HG02759 (cell line): ENCODE measurements around the gene NRCAM.

Source experiments
- ATAC-seq: cut with Tn5 transposase; IDR thresholded peaks from one replicate; pipeline ENCODE4 v1.9.1; 2021; ENCODE audit warnings: mild to moderate bottlenecking, moderate library complexity; ENCODE audit not compliant: unreplicated experiment

The NRCAM gene

GRCh38 chr7:108137040-108137439 lies 319.2 kb downstream of the NRCAM start:
- no peak for ATAC-seq

GRCh38 chr7:108136191-108136688 lies 320.0 kb downstream of the NRCAM start:
- ATAC-seq = peak; percentile 27

DNA sequence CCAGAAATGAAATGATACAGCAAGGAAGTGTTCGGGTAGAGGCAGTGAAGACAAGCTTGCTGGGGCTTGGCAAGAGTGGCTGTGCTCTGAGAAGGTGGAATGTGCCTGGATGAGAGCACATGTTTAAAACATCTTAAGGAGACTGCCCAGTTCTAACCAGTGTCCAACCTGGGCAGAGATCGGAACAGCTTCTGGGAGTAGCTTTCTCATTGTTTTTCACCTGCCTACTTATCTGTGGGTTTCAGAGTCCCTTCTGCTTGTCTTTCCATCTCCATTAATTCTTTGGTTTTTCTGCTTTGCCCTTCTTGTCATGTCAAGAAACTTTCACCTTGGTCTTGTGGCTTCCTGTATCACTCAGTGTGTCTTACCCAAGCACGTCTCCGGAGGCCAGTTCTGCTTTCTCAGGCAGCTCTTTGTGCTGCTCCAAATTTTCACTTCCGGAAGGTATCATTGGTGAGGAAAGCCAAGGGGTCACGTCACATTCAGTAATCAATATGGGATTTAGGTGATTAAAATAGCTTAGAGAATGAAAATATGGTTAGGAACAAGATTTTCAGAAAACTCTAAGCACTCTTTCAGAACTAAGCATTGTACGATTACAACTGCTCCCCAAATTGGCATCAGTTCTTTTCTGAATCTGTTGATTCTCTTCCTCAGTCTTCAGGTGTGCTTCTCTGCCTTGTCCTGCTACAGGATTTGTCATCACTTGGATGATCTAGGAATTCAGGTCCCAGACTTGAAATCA lies 320.6 kb downstream of the NRCAM start:
- peak; percentile 97 for ATAC-seq

DNA sequence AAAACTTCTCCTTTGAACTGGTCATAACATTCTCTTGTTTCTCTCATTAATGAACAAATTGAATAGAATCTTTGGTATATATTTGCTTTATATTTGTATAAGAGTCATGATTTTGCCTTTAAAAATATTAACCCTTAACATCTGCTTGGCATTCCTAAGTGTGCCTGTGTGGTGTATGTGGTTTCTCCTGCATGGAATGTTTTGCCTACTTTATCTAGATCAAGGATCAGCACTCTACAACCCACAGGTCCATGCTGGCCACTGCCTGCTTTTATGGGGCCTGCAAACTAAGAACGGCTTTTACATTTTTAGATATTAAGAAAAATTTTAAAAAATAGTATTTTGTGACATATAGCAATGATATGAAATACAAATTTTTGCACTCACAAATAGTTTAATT lies 321.8 kb downstream of the NRCAM start:
- ATAC-seq = no peak

DNA sequence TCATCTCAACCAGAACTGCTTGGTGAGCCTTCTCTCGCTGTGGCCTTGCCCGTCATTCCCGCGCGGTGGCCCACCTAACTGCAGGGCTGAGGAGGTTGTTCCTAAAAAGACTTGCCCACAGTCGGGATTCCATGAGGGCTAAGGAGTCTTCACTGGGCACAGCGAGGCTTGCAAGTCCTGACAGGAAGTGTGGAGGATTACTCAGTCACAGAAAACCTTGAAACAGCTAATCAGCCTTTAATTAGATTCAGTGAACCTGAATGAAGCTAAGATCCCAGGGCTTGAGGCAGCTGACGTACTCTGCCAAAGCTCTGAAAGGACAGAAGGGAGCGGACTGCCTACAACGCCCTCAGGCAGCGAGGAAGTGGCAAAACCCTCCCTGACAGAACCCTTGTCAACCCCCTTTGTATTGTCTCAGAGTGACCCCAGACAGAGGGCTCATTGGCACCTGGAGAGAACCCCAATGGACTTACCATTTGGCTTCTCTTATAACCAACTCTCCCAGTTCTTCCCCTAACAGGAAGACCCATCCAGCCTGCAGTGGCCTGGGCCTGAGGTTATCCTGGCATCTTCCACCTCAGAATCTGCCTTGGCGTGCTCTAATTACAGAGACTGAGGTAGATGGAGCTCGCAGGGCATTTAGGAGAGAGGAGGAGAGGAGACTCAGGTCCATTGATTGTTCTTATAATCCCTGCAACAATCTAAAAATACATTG lies 323.5 kb downstream of the NRCAM start:
- no peak for ATAC-seq

DNA sequence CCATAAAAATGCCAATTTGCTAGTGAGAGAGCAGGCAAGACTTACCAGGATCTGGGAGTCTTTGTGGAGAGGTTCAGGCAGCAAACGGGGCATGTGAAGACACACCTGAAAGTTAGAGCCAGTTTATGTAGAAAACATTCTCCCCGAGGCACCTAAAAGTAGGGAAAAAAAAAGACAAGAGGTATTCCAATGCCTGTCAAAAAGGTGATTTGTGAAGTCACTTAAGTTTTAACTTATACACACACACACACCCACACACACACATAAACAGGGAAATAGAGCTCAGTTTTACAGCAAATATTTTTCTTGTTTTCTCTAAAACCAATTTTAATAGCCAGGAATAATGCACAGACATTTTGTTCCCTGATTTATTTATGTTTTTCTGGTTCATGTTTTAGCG lies 326.0 kb downstream of the NRCAM start, which contains the start of gene LAMB4:
Gene LAMB4 (minus strand): TSS at position 101 of the 400 bp plus-strand sequence. CDS start 7,197 bp downstream, outside the sequence.
- ATAC-seq = no peak

GRCh38 chr7:108129018-108129965 lies 326.9 kb downstream of the NRCAM start:
- no peak for ATAC-seq

DNA sequence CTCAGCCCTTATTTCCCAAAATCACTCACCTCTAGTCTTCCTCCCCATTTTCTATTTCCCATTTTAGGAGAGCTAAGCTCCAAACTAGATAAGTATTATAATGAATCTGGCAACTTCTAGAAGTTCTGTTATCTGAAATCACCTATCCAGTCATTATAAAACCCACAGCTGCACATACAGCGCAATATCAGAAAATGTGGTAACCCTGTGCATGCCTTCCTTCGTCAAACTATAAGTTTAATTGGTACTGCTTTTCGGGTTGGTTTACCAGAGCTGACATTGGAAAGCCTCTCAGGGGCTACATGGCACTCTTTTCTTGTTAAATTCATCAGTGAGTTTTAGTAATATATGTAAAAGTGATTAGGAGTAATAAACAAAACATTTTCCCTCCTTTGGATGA lies 327.7 kb downstream of the NRCAM start:
- ATAC-seq = no peak

GRCh38 chr7:108127461-108127860 lies 328.8 kb downstream of the NRCAM start:
- ATAC-seq = no peak

GRCh38 chr7:108124820-108125219 lies 331.4 kb downstream of the NRCAM start:
- ATAC-seq = no peak

DNA sequence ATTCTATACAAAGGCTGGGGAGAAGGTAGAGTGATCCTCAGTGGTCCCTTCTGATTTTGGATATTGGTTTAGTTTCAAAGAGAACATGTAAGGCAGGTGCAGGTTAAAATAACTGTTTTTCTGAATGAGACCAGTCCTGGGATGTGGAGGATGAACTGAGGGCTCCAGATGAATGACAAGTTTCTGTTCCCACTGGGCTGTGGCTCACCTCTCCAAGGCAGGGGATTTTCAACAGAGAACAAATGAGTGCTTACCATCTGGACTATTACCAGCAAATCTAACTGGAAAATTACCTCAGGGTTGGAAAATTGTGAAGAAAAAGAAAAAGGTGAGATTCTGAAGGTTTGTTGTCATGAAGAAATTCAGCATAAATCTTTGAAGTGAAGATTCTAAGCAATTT lies 334.1 kb downstream of the NRCAM start:
- ATAC-seq = no peak

- no peak for ATAC-seq
Observed at GRCh38 chr7:108120933-108121332, 335.3 kb downstream of the NRCAM start.

- no peak for ATAC-seq
Observed at GRCh38 chr7:108120196-108120595, 336.0 kb downstream of the NRCAM start.

- no peak for ATAC-seq
Observed at GRCh38 chr7:108118959-108119358, 337.3 kb downstream of the NRCAM start.

DNA sequence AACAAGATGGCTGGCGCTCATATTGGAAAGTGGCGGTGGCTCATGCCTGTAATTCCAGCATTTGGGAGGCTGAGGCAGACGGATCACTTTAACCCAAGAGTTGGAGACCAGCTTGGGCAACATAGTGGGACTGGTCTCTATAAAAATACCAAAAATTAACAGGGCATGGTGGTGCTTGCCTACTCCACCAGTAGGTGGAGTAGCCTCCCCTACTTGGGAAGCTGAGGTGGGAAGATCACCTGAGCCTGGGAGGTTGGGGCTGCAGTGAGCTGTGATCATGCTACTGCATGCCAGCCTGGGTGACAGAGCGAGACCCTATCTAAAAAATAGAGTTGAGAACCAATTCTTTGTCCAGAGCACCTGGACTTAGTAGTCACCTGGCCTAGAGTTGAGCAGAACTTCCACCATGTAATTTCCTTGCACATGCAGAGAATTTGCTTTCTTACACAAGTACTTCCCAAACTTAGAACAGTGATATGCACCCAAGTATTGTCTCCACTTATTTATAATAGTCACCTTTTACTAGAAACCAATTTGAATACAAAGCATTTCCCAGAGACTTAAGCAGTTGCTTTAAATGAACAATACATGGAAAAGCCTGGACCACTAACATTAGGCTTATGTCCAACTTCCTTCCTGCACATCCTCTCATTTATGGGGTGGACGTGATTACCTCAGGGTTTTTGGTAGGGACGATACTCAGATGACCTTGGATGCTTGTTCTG lies 342.0 kb downstream of the NRCAM start:
- ATAC-seq = peak; percentile 82

- ATAC-seq = no peak
Observed at GRCh38 chr7:108112683-108113082, 343.6 kb downstream of the NRCAM start.

GRCh38 chr7:108109221-108109908 lies 346.9 kb downstream of the NRCAM start:
- ATAC-seq = peak; percentile 69

GRCh38 chr7:108108131-108108530 lies 348.1 kb downstream of the NRCAM start:
- no peak for ATAC-seq

DNA sequence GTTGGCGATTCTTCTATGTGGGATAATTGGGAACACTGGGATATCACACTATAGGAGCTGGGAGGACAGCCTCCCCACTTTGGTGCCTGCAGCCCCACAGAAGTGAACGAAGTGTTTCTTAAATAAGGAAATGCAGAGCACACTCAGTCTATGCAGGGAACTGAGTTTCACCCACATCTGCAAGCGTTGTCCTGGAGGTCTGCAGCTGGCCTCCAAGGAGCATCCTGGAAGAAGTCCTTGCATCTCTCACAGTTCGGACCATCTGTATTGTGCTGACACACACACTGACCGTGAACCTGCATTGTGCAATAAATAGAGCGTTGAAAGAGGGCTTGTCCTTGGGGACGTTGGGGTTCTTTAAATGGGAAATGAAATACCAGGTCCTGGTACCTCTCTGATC lies 351.9 kb downstream of the NRCAM start:
- ATAC-seq = no peak
